HepG2 (cell line): ENCODE measurements around the gene UCHL3. TPM values are rescaled to one million over a fixed set of nuclear protein-coding genes. Genes with fewer than 3 reads are reported as not detected.

ENCODE experiments used
- ATAC-seq: fragments of 200-7000 bp; cut with Tn5 transposase; 3 replicates; pipeline ENCODE4 v1.9.1; 2020; ENCODE audit warnings: mild to moderate bottlenecking, moderate library complexity
- BruUV-seq: library from RNA; stranded (reverse); fragments of 400-500 nt; replicated peaks from 2 replicates; lab custom pipeline; 2021; lab: Mats Ljungman, UMichigan
- CTCF ChIA-PET: fragments of 300-600 bp; formaldehyde crosslinking; extraction: SDS; loops from one replicate; lab custom pipeline; 2021; ENCODE audit warnings: low total read pairs, inconsistent platforms, low intra/inter-chr PET ratio; lab: Yijun Ruan, JAX
- POLR2A ChIA-PET: fragments of 350-600 bp; sonication (Branson Sonifier 250); formaldehyde crosslinking; loops from one replicate; lab custom pipeline; 2020; ENCODE audit warnings: antibody characterized with exemption, inconsistent platforms; lab: Yijun Ruan, JAX
- DNase-seq: peaks from one replicate; pipeline ENCODE4 v3.0.0-alpha.2; 2015; ENCODE audit warnings: low spot score
- FAIRE-seq: peaks from 3 replicates; lab custom pipeline; 2011; peaks lifted over from hg19 to GRCh38; lab: Jason Lieb, UNC
- H2AFZ ChIP-seq: one replicate; pipeline ENCODE4 v1.6.1; 2011; ENCODE audit warnings: low read length, inconsistent platforms
- H3K27ac ChIP-seq: fragments of 300-600 bp; 3 replicates; pipeline ENCODE4 v1.8.0; 2011; ENCODE audit warnings: mixed run types, mild to moderate bottlenecking, mixed read lengths, low read length, inconsistent platforms; ENCODE audit not compliant: insufficient read depth; ENCODE audit errors: extremely low read length
- H3K27me3 ChIP-seq, 2 experiments: fragments of 200-600 bp in 1 of 2; 2 replicates in 1 of 2; 3 replicates in 1 of 2; pipeline versions ENCODE4 v1.6.0 to v1.8.0; 2011; ENCODE audit warnings: low read length in 2 of 2, mild to moderate bottlenecking in 2 of 2, moderate library complexity in 2 of 2, inconsistent platforms in 1 of 2; ENCODE audit not compliant: insufficient read depth in 2 of 2, control insufficient read depth in 1 of 2
- H3K36me3 ChIP-seq, 2 experiments: fragments of 200-600 bp in 1 of 2; replicated peaks in 1 of 2; 2 replicates in 1 of 2; 3 replicates in 1 of 2; pipeline versions ENCODE4 v1.5.1 to v1.8.0; 2011; ENCODE audit warnings: low read length in 2 of 2, inconsistent platforms in 1 of 2; ENCODE audit not compliant: insufficient read depth in 2 of 2, control insufficient read depth in 1 of 2
- H3K4me1 ChIP-seq: 2 replicates; pipeline ENCODE4 v1.5.1; 2012; ENCODE audit warnings: low read length, inconsistent platforms; ENCODE audit not compliant: insufficient read depth
- H3K4me2 ChIP-seq: 2 replicates; pipeline ENCODE4 v1.6.0; 2011; ENCODE audit warnings: low read depth, low read length, inconsistent platforms
- H3K4me3 ChIP-seq, 3 experiments: fragments of 200-600 bp in 1 of 3; sonication (generic), shearing (Covaris generic) in 1 of 3; replicated peaks in 1 of 3; 2 replicates each; pipeline ENCODE4 v1.5.1; 2011 to 2016; ENCODE audit warnings: low read length in 3 of 3, inconsistent platforms in 2 of 3, low read depth in 2 of 3, mild to moderate bottlenecking in 2 of 3, control low read depth in 1 of 3, mixed read lengths in 1 of 3; ENCODE audit not compliant: insufficient read depth in 1 of 3
- H3K79me2 ChIP-seq: one replicate; pipeline ENCODE4 v1.6.1; 2011; ENCODE audit warnings: low read length, inconsistent platforms; ENCODE audit not compliant: insufficient read depth
- H3K9ac ChIP-seq: 2 replicates; pipeline ENCODE4 v1.6.0; 2011; ENCODE audit warnings: mild to moderate bottlenecking, low read depth, low read length, inconsistent platforms; ENCODE audit not compliant: insufficient read depth
- H3K9me3 ChIP-seq: 2 replicates; pipeline ENCODE4 v1.5.1; 2012; ENCODE audit warnings: mild to moderate bottlenecking, low read length
- H4K20me1 ChIP-seq: 2 replicates; pipeline ENCODE4 v1.6.0; 2011; ENCODE audit warnings: inconsistent platforms, mild to moderate bottlenecking, low read length, moderate library complexity; ENCODE audit not compliant: insufficient read depth
- CBX1 ChIP-seq: IDR thresholded peaks from one replicate; pipeline ENCODE4 v1.6.1; 2016; ENCODE audit warnings: antibody characterized with exemption, low read depth
- ELK4 ChIP-seq: sonication (generic); formaldehyde crosslinking; IDR thresholded peaks from 2 replicates; pipeline ENCODE4 v1.9.0; 2021; ENCODE audit warnings: missing genetic modification reagents, borderline replicate concordance
- FOXC1 ChIP-seq: sonication (generic); formaldehyde crosslinking; IDR thresholded peaks from 2 replicates; pipeline ENCODE4 v1.8.0; 2022; ENCODE audit warnings: mild to moderate bottlenecking, missing genetic modification reagents, borderline replicate concordance
- KAT2B ChIP-seq: fragments of 150-350 bp; IDR thresholded peaks from 2 replicates; pipeline ENCODE4 v1.6.1; 2014; ENCODE audit warnings: low read depth, low read length, borderline replicate concordance
- NFRKB ChIP-seq: fragments of 450-650 bp; IDR thresholded peaks from 2 replicates; pipeline ENCODE4 v1.6.1; 2017
- PITX1 ChIP-seq: sonication (generic); formaldehyde crosslinking; IDR thresholded peaks from 2 replicates; pipeline ENCODE4 v1.5.1; 2020; ENCODE audit warnings: mild to moderate bottlenecking, missing genetic modification reagents
- PTBP1 ChIP-seq: fragments of 200-400 bp; formaldehyde crosslinking; IDR thresholded peaks from 2 replicates; pipeline ENCODE4 v1.6.1; 2018; ENCODE audit warnings: low read length, low read depth; ENCODE audit not compliant: poor library complexity, severe bottlenecking
- RAD51 ChIP-seq: fragments of 450-650 bp; IDR thresholded peaks from 2 replicates; pipeline ENCODE4 v1.6.1; 2016; ENCODE audit warnings: borderline replicate concordance
- RELA ChIP-seq: sonication (generic); formaldehyde crosslinking; IDR thresholded peaks from 2 replicates; pipeline ENCODE4 v1.4.0; 2020; ENCODE audit warnings: missing genetic modification reagents
- RXRA ChIP-seq: sonication (generic); formaldehyde crosslinking; IDR thresholded peaks from 2 replicates; pipeline ENCODE4 v1.5.1; 2020; ENCODE audit warnings: missing genetic modification reagents
- SOX6 ChIP-seq, 2 experiments: fragments of 450-650 bp in 1 of 2; sonication (generic) in 1 of 2; formaldehyde crosslinking in 1 of 2; IDR thresholded peaks; 2 replicates each; pipeline versions ENCODE4 v1.4.0 to v1.6.1; 2017 to 2020; ENCODE audit warnings: antibody characterized with exemption in 1 of 2, mild to moderate bottlenecking in 1 of 2, missing genetic modification reagents in 1 of 2
- ZNF496 ChIP-seq: sonication (generic); formaldehyde crosslinking; IDR thresholded peaks from 2 replicates; pipeline ENCODE4 v1.8.1; 2023; ENCODE audit warnings: mild to moderate bottlenecking, moderate library complexity, missing genetic modification reagents; ENCODE audit not compliant: insufficient replicate concordance
- ZNF513 ChIP-seq: sonication (generic); formaldehyde crosslinking; conservative IDR thresholded peaks from 2 replicates; pipeline ENCODE4 v1.5.0; 2020; ENCODE audit warnings: missing genetic modification reagents
- ZNF567 ChIP-seq: sonication (generic); formaldehyde crosslinking; IDR thresholded peaks from 2 replicates; pipeline ENCODE4 v1.8.1; 2023; ENCODE audit warnings: mild to moderate bottlenecking, missing genetic modification reagents, borderline replicate concordance
- ZNF652 ChIP-seq: IDR thresholded peaks from 2 replicates; pipeline ENCODE4 v1.6.1; 2016; ENCODE audit warnings: low read depth, borderline replicate concordance
- ZNF740 ChIP-seq: sonication (generic); formaldehyde crosslinking; IDR thresholded peaks from 2 replicates; pipeline ENCODE4 v1.4.0; 2020; ENCODE audit warnings: missing genetic modification reagents
- ZNF747 ChIP-seq: sonication (generic); formaldehyde crosslinking; IDR thresholded peaks from 2 replicates; pipeline ENCODE4 v1.8.1; 2023; ENCODE audit warnings: missing genetic modification reagents, mild to moderate bottlenecking, borderline replicate concordance
- ZSCAN22 ChIP-seq: sonication (generic); formaldehyde crosslinking; IDR thresholded peaks from 2 replicates; pipeline ENCODE4 v1.4.0; 2020; ENCODE audit warnings: mild to moderate bottlenecking, missing genetic modification reagents
- WGBS: methylation state at CpG from one replicate; pipeline ENCODE4 v1.1.6; 2017; ENCODE audit warnings: low lambda C conversion rate; 5-methylcytosine and 5-hydroxymethylcytosine counted together
- in situ Hi-C: cut with HindIII; loops from 2 replicates; pipeline ENCODE4 v1.10.0; 2017; ENCODE audit warnings: low pct_unique_long_range_greater_than_20kb; ENCODE audit not compliant: extremely low pct_ligation_motif_present
- intact Hi-C: fragments of 100-400 bp; cut with micrococcal nuclease; formaldehyde crosslinking; loops from one replicate; pipeline ENCODE4 v1.10.0; 2022; ENCODE audit not compliant: unreplicated experiment
- polyA plus RNA-seq, 8 experiments: library from polyadenylated mRNA; depleted of rRNA in 3 of 8; stranded (reverse) in 7 of 8; unstranded in 1 of 8; fragments of >200 nt; fragmentation: Illumina TruSeq in 4 of 8; extraction: Trizol in 4 of 8; gene quantifications; 2 replicates each; pipeline versions ENCODE4 v1.2.1 to v1.2.3, GENCODE V29; 2011 to 2016; ENCODE audit warnings: low read depth in 4 of 8, missing spikeins in 1 of 8, mixed read lengths in 1 of 8; ENCODE audit not compliant: insufficient read depth in 1 of 8
- total RNA-seq, 5 experiments: library from RNA; depleted of rRNA; stranded (reverse); fragments of >200 nt; fragmentation: Illumina TruSeq; extraction: Trizol; gene quantifications; 2 replicates each; pipeline ENCODE4 v1.2.3, GENCODE V29; 2016; ENCODE audit warnings: low read depth in 1 of 5

UCHL3 gene
- total and polyA plus RNA-seq, 2 of the 13 experiments (the other 11 are each of a cell fraction or from before 2014, with no cell fraction given): 36.2 to 93.3 TPM

- TF ChIP-seq ZNF567 (CRISPR knock-in tag): no peak
- no peak for TF ChIP-seq RAD51
- no peak for TF ChIP-seq NFRKB
- no peak for TF ChIP-seq PITX1 (CRISPR knock-in tag)
- no peaks in the 10 kb centered on the region for H3K9me3 ChIP-seq
- H3K4me3 ChIP-seq: no peak overlapping the region
- no peak overlapping the region for H3K4me2 ChIP-seq
- no peak overlapping the region for H3K27ac ChIP-seq
- no peaks in the 10 kb centered on the region for H3K79me2 ChIP-seq
- H4K20me1 ChIP-seq: no peaks in the 10 kb centered on the region
- no peak overlapping the region for H3K9ac ChIP-seq
- H3K36me3 ChIP-seq: no peaks in the 10 kb centered on the region
- WGBS: 98% methylated on average over 2 of the region's 2 CpGs
- ChIA-PET CTCF (no interaction called here), POLR2A (no interaction called here)
- no peak for DNase-seq
- peaks cover 24% of the 10 kb centered on the region for H3K4me1 ChIP-seq
- intact Hi-C loops: loop anchor here (5.0 kb wide), 2 partner anchors 33 to 72 kb away; no protein-coding TSS in a partner anchor
- BruUV-seq: no TSS peak
- no peak overlapping the region for H2AFZ ChIP-seq
- ATAC-seq: no peak
- in situ Hi-C loops: no loop called here
- no peaks in the 10 kb centered on the region; a peak in 1 of 5 replicates for H3K27me3 ChIP-seq
- no peak for FAIRE-seq
These were observed 89.9 kb downstream of the UCHL3 start for GRCh38 chr13:75639454-75639853.

- Histone ChIP-seq H3K9ac (no peak overlapping the region), H3K4me2 (no peak overlapping the region), H3K4me1 (peaks cover 12% of the 10 kb centered on the region), H2AFZ (no peak overlapping the region), H3K27me3 (no peaks in the 10 kb centered on the region; a peak in 1 of 5 replicates), H3K79me2 (no peaks in the 10 kb centered on the region), H3K4me3 (no peak overlapping the region), H3K9me3 (no peaks in the 10 kb centered on the region), H3K36me3 (no peaks in the 10 kb centered on the region), H3K27ac (no peak overlapping the region), H4K20me1 (no peaks in the 10 kb centered on the region)
- POLR2A ChIA-PET: no interaction called here
- ATAC-seq: no peak
- no TSS peak for BruUV-seq
- intact Hi-C loops (no loop called here), in situ Hi-C loops (no loop called here)
- CTCF ChIA-PET: no interaction called here
- 98% methylated on average over 6 of the region's 6 CpGs for WGBS
- no peak for FAIRE-seq
- no peak for DNase-seq
- TF ChIP-seq RXRA: no peak
- TF ChIP-seq PTBP1: no peak
- TF ChIP-seq ELK4 (CRISPR knock-in tag): no peak
- TF ChIP-seq SOX6 (IDR thresholded peaks at IDR 0.05): no peak
- no peak for TF ChIP-seq SOX6 (CRISPR knock-in tag; IDR thresholded peaks at IDR 0.05)
- no peak for TF ChIP-seq ZNF652 (CRISPR knock-in tag)
- TF ChIP-seq KAT2B: no peak
- TF ChIP-seq FOXC1: no peak
- TF ChIP-seq ZSCAN22 (CRISPR knock-in tag): no peak
- no peak for TF ChIP-seq ZNF747 (CRISPR knock-in tag)
- TF ChIP-seq ZNF740 (CRISPR knock-in tag): no peak
- TF ChIP-seq RELA (CRISPR knock-in tag): no peak
- TF ChIP-seq ZNF496 (CRISPR knock-in tag): no peak
- no peak for TF ChIP-seq CBX1
- TF ChIP-seq ZNF513 (CRISPR knock-in tag): no peak
These were observed 91.4 kb downstream of the UCHL3 start for GRCh38 chr13:75641026-75641425.
